Measurements from ENCODE around the gene ISCU.

DNA sequence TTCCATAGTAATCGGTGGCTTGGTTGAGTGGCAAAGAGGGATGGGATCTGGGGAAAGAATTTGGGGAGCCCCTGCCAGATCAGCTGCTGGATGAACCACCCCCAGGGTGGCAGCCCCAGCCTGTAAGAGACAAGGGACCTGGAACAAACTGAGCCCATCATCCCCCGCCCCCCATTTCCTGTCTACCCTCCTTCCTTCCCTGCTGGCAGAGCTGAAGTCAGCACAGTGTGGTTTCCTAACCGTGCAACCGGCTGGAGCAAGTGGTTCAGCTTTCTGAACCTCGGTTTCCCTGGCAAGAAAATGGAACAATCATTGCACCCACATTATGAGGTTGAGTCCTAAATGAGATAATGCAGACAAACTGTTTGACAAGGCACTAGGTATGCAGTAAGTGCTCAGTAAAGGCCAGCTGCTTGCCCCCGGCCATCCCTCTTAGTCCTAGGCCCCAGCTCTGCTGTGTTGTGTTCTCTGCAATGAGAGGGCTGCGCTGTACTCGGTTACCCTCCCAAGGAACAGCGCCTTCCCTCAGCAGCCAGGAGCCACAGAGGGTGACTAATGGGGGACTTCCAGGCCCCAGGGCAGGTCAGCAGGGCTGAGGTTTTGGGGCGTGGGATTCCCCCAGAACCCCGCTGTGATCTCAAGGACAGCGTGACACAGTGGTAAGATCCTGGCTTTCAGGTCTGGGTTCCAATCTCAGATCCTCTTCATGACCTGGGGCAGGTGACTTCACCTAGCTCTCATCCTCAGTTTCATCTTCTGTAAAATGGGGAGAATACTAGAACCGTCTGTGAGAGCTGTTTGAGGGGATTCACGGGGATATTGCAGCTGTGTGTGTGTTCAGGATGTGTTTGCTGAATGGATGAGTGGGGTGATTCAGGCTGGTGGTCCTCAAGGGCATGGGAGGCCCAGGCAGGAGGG, 54.8 kb downstream of the ISCU start:
- TF ChIP-seq POLR2A (IDR thresholded peaks at IDR 0.05) (no peak), CTCF (IDR thresholded peaks at IDR 0.05) (no peak), POLR2AphosphoS5 (IDR thresholded peaks at IDR 0.05) (no peak)

All from stomach (tissue), 4 donors.